Suprapubic skin (tissue), 4 donors: Measurements from ENCODE around the gene KDM6A.

Experiments used
- POLR2A ChIP-seq, 2 donors: fragments of 450-650 bp; IDR thresholded peaks; one replicate each; pipeline ENCODE4 v1.6.1; 2017; ENCODE audit warnings: antibody characterized with exemption in 2 of 2, mild to moderate bottlenecking in 2 of 2, moderate library complexity in 2 of 2
- POLR2AphosphoS5 ChIP-seq, 3 donors: sonication (generic); formaldehyde crosslinking; IDR thresholded peaks; one replicate each; pipeline ENCODE4 v1.6.1; 2017; ENCODE audit warnings: antibody characterized with exemption in 3 of 3
- TF ChIP-seq, protein P1 (sequence below), 2 donors: fragments of 200-600 bp in 1 of 2; fragments of 450-650 bp in 1 of 2; sonication (generic) in 1 of 2; IDR thresholded peaks; one replicate each; pipeline ENCODE4 v1.5.1; 2016 to 2019; ENCODE audit warnings: antibody characterized with exemption in 2 of 2, mild to moderate bottlenecking in 1 of 2, moderate library complexity in 1 of 2

GRCh38 chrX:44927398-44927797 is 54.4 kb downstream of the KDM6A start:
- TF ChIP-seq, protein P1, sequence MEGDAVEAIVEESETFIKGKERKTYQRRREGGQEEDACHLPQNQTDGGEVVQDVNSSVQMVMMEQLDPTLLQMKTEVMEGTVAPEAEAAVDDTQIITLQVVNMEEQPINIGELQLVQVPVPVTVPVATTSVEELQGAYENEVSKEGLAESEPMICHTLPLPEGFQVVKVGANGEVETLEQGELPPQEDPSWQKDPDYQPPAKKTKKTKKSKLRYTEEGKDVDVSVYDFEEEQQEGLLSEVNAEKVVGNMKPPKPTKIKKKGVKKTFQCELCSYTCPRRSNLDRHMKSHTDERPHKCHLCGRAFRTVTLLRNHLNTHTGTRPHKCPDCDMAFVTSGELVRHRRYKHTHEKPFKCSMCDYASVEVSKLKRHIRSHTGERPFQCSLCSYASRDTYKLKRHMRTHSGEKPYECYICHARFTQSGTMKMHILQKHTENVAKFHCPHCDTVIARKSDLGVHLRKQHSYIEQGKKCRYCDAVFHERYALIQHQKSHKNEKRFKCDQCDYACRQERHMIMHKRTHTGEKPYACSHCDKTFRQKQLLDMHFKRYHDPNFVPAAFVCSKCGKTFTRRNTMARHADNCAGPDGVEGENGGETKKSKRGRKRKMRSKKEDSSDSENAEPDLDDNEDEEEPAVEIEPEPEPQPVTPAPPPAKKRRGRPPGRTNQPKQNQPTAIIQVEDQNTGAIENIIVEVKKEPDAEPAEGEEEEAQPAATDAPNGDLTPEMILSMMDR (IDR thresholded peaks at IDR 0.05), result no peak
- TF ChIP-seq POLR2A (IDR thresholded peaks at IDR 0.05) (no peak), POLR2AphosphoS5 (IDR thresholded peaks at IDR 0.05) (no peak)
